A673 (cell line): ENCODE results near the gene TNFRSF21. TPM values are rescaled to one million over a fixed set of nuclear protein-coding genes. Genes with fewer than 3 reads are reported as not detected.

Source experiments
- BruUV-seq: library from RNA; stranded (reverse); fragments of 400-500 nt; replicated peaks from 2 replicates; lab custom pipeline; 2021; lab: Mats Ljungman, UMichigan
- CTCF ChIA-PET: fragments of 300-600 bp; sonication (Branson Sonifier 250); formaldehyde crosslinking; loops from one replicate; lab custom pipeline; 2022; ENCODE audit warnings: antibody characterized with exemption; lab: Charles Lee
- POLR2A ChIA-PET: fragments of 300-600 bp; sonication (Branson Sonifier 250); formaldehyde crosslinking; loops from one replicate; lab custom pipeline; 2022; ENCODE audit warnings: antibody characterized with exemption; ENCODE audit not compliant: low non-redundant PET; lab: Charles Lee
- DNase-seq: peaks from one replicate; pipeline ENCODE4 v3.0.0-alpha.2; 2015; ENCODE audit warnings: low spot score
- H3K27ac ChIP-seq: fragments of 200-600 bp; sonication (generic); 2 replicates; pipeline ENCODE4 v1.5.1; 2016; ENCODE audit warnings: mixed run types, low read depth, mild to moderate bottlenecking, mixed read lengths, antibody characterized with exemption, low read length; ENCODE audit not compliant: poor library complexity, severe bottlenecking
- H3K27me3 ChIP-seq: fragments of 200-600 bp; sonication (generic); replicated peaks from 2 replicates; pipeline ENCODE4 v1.6.1; 2017; ENCODE audit warnings: mixed run types, low read depth, mild to moderate bottlenecking, mixed read lengths, antibody characterized with exemption, low read length; ENCODE audit not compliant: insufficient read depth, poor library complexity
- H3K36me3 ChIP-seq: fragments of 200-600 bp; sonication (generic); 2 replicates; pipeline ENCODE4 v1.6.1; 2016; ENCODE audit warnings: mixed run types, mild to moderate bottlenecking, mixed read lengths, antibody characterized with exemption, low read length; ENCODE audit not compliant: insufficient read depth, poor library complexity, severe bottlenecking
- H3K4me1 ChIP-seq: fragments of 200-600 bp; sonication (generic); 2 replicates; pipeline ENCODE4 v1.6.1; 2017; ENCODE audit warnings: mixed run types, mild to moderate bottlenecking, mixed read lengths, antibody characterized with exemption, low read length; ENCODE audit not compliant: insufficient read depth, poor library complexity, severe bottlenecking
- H3K4me3 ChIP-seq: fragments of 200-600 bp; sonication (generic); 2 replicates; pipeline ENCODE4 v1.5.1; 2016; ENCODE audit warnings: low read depth, mixed run types, mild to moderate bottlenecking, mixed read lengths, low read length; ENCODE audit not compliant: poor library complexity, severe bottlenecking
- H3K9me3 ChIP-seq: fragments of 200-600 bp; sonication (generic); 2 replicates; pipeline ENCODE4 v1.6.1; 2016; ENCODE audit warnings: mixed run types, low read depth, mild to moderate bottlenecking, mixed read lengths, antibody characterized with exemption, low read length; ENCODE audit not compliant: poor library complexity, severe bottlenecking
- EZH2 ChIP-seq: fragments of 200-600 bp; sonication (generic); IDR thresholded peaks from 2 replicates; pipeline ENCODE4 v1.6.1; 2017; ENCODE audit warnings: borderline replicate concordance, low read depth, mild to moderate bottlenecking, mixed read lengths, antibody characterized with exemption, low read length; ENCODE audit not compliant: poor library complexity, severe bottlenecking
- intact Hi-C: fragments of 100-400 bp; cut with micrococcal nuclease; formaldehyde crosslinking; loops from one replicate; pipeline ENCODE4 v1.10.0; 2022; ENCODE audit not compliant: unreplicated experiment
- total RNA-seq: library from RNA; stranded (reverse); gene quantifications from 2 replicates; pipeline ENCODE4 v1.2.3, GENCODE V29; 2021
- TF ChIP-seq, protein P1 (sequence below): fragments of 300-800, 200-600 bp; sonication (generic); conservative IDR thresholded peaks from 2 replicates; pipeline ENCODE4 v1.5.1; 2017; ENCODE audit warnings: low read depth, mild to moderate bottlenecking, antibody characterized with exemption, low read length, moderate library complexity, mixed read lengths

TNFRSF21 gene
- total RNA-seq, 1 experiment from 2014 or later = 36.0 TPM

DNA sequence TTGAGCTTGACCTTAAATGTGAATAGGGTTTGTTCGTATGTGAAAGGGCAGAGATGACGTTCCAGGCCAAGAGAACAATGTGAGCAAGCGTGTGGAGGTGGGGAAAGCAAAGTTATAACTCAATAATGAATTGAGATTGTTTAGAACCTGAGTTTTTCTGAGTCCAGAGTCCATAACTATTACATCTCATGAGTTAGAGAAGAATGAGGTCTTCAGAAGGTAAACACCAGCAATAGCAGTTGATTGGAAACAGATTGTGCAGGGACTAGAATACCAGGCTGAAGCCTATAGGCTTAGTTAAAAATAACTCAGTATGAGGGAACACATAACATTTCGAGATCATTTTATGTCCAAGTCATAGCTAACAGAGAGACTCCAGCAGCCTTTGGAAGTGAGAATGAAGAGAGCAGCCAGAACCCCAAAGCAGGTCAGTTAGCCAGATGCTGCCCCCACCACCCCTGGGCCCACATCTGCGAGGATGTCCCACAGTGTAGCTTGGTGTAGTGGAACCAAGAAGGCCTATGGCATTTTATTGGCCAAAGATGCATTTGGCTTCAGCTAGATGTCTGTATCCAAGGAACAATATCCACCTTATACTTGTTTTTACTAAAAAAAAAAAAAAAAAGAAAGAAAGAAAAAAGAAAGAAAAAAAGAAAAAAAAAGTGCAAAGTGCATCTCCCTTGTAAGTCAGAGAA is 121.7 kb downstream of the TNFRSF21 start:
- Histone ChIP-seq H3K4me1 (no peaks in the 10 kb centered on the region), H3K4me3 (no peak overlapping the region), H3K27ac (no peak overlapping the region), H3K27me3 (no peaks in the 10 kb centered on the region), H3K36me3 (no peaks in the 10 kb centered on the region), H3K9me3 (no peaks in the 10 kb centered on the region)
- intact Hi-C loops = no loop called here
- POLR2A ChIA-PET = no interaction called here
- BruUV-seq = no TSS peak
- TF ChIP-seq, protein P1, sequence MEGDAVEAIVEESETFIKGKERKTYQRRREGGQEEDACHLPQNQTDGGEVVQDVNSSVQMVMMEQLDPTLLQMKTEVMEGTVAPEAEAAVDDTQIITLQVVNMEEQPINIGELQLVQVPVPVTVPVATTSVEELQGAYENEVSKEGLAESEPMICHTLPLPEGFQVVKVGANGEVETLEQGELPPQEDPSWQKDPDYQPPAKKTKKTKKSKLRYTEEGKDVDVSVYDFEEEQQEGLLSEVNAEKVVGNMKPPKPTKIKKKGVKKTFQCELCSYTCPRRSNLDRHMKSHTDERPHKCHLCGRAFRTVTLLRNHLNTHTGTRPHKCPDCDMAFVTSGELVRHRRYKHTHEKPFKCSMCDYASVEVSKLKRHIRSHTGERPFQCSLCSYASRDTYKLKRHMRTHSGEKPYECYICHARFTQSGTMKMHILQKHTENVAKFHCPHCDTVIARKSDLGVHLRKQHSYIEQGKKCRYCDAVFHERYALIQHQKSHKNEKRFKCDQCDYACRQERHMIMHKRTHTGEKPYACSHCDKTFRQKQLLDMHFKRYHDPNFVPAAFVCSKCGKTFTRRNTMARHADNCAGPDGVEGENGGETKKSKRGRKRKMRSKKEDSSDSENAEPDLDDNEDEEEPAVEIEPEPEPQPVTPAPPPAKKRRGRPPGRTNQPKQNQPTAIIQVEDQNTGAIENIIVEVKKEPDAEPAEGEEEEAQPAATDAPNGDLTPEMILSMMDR = no peak
- TF ChIP-seq EZH2 = no peak
- no peak for DNase-seq
- CTCF ChIA-PET = no interaction called here

DNA sequence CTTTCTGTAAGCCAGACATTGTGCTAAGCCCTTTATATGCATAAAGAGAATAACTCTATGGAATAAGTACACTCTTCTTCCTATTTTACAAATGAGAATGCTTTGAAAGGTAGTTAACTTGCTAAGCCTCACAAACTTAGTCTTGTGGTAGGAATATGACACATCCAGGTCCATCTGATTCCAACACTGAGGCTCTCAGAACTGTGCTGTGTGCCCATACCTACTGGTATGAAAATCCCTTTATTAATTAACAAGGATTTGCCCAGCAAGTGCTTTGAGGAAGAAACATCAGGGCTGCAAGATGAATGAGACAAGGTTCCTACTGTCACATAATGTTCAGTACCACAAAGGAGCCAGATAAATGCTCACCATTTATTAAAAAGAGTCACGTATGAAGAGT is 122.6 kb downstream of the TNFRSF21 start:
- Histone ChIP-seq H3K36me3 (no peaks in the 10 kb centered on the region), H3K4me3 (no peak overlapping the region), H3K4me1 (no peaks in the 10 kb centered on the region), H3K9me3 (no peaks in the 10 kb centered on the region), H3K27me3 (no peaks in the 10 kb centered on the region), H3K27ac (no peak overlapping the region)
- intact Hi-C loops = no loop called here
- ChIA-PET POLR2A (no interaction called here), CTCF (no interaction called here)
- BruUV-seq = no TSS peak
- TF ChIP-seq EZH2 = no peak
- TF ChIP-seq, protein P1 = no peak
- DNase-seq = no peak

DNA sequence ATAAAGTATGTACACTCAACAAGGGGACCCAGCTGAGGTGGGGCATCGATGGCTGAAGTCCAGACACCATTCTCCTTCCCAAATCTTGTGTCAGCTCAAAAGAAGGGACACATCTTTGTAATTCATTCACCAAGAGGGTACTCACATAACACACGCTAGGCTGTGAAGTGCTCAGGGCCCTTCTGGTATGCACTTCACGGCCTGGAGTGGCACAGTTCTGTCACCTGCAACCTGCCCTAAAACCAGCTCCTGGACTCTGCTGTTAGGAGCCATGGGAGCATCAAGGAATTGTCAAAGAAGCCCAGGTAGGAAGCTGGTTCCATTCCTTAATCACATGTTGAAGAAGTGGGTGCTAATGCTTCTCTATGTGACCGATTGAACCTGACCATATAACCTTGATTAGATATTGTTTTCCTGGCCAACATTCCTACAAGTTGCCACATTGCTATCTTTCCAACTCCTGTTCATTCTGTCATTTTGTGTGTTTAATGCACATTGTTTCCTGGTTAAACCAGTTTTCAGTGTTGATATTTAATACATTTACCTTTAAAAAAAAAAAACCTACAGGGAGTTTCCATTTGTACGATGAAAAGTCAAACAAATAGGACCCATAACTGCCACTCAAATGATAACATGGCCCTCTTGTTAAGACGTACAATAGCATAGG is 127.3 kb downstream of the TNFRSF21 start:
- no peak for DNase-seq
- Histone ChIP-seq H3K36me3 (no peaks in the 10 kb centered on the region), H3K4me1 (no peaks in the 10 kb centered on the region), H3K9me3 (no peaks in the 10 kb centered on the region), H3K4me3 (no peak overlapping the region), H3K27ac (no peak overlapping the region), H3K27me3 (no peaks in the 10 kb centered on the region)
- CTCF ChIA-PET = no interaction called here
- BruUV-seq = no TSS peak
- intact Hi-C loops = no loop called here
- no peak for TF ChIP-seq EZH2
- TF ChIP-seq, protein P1 = no peak
- POLR2A ChIA-PET = no interaction called here
